Stimulated activated naive CD8-positive, alpha-beta T cell treated with anti-CD3 and anti-CD28 coated beads, Interleukin-15, Interleukin-2, amounts not matched to agents 100 ng/mL and 50 ng/mL, for 24 hours (primary cell): Measurements from ENCODE around the gene SUGCT.
"Not testable (repeated sequence)": the region's sequence is repeated elsewhere in the genome, so short reads cannot be mapped to it uniquely, and the experiment has no call there.

Experiments
- H3K27ac Mint-ChIP-seq: one replicate; pipeline ENCODE4 v1.8.0; 2021; ENCODE audit warnings: mild to moderate bottlenecking, mixed read lengths
- H3K27me3 Mint-ChIP-seq: one replicate; pipeline ENCODE4 v1.8.0; 2021; ENCODE audit warnings: mixed read lengths
- H3K36me3 Mint-ChIP-seq: one replicate; pipeline ENCODE4 v1.8.0; 2021; ENCODE audit warnings: low read depth, mixed read lengths
- H3K4me1 Mint-ChIP-seq: one replicate; pipeline ENCODE4 v1.8.0; 2021; ENCODE audit warnings: low read depth, mixed read lengths
- H3K4me3 Mint-ChIP-seq: one replicate; pipeline ENCODE4 v1.8.0; 2021; ENCODE audit warnings: mild to moderate bottlenecking, mixed read lengths
- H3K9me3 Mint-ChIP-seq: one replicate; pipeline ENCODE4 v1.8.0; 2021; ENCODE audit warnings: mixed read lengths

SUGCT gene

DNA sequence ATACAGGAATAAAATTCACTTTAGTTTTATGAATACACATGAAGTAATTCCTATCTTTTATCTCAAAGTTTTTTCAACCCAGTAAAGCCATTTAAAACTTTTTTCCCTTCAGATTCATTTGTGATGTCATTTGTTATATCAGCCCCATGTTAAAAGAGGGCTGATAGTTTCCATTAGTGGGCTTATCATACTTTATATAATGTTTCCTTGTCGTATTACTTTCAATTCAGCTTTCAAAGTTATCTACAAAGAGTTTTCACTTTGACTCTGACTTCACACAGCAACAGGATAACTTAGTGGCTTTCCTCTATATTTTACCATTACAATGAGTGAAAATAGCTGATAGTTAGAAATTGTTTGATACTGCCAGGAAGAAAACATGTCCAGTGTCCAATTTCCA, 484.8 kb downstream of the SUGCT start:
- H3K4me3 Mint-ChIP-seq = no peak overlapping the region
- H3K36me3 Mint-ChIP-seq = no peaks in the 10 kb centered on the region
- no peak overlapping the region for H3K27ac Mint-ChIP-seq
- no peaks in the 10 kb centered on the region for H3K4me1 Mint-ChIP-seq
- no peaks in the 10 kb centered on the region for H3K27me3 Mint-ChIP-seq
- H3K9me3 Mint-ChIP-seq = no peaks in the 10 kb centered on the region

DNA sequence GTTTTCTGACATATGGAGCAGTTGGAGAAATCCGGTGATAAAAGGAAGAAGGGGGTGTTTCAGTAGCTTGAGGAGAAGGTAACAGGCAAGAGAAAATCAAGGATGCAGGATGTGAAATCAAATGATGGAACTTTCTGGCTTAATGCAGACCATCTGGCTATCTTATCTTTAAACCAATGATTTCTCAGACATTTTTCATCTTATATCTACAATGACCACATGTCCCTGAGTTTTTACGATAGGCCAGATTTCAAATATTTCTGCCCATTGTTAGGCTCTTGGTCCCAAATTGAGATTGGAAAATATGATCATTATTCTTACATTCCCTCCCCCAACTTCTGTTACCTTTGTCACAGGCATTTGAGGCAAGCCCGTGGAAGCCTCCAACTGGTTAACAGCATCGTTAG, 486.8 kb downstream of the SUGCT start:
- Mint-ChIP-seq H3K27me3 (no peaks in the 10 kb centered on the region), H3K36me3 (no peaks in the 10 kb centered on the region), H3K4me3 (no peak overlapping the region), H3K9me3 (peaks cover under 1% of the 10 kb centered on the region), H3K27ac (no peak overlapping the region), H3K4me1 (no peaks in the 10 kb centered on the region)

DNA sequence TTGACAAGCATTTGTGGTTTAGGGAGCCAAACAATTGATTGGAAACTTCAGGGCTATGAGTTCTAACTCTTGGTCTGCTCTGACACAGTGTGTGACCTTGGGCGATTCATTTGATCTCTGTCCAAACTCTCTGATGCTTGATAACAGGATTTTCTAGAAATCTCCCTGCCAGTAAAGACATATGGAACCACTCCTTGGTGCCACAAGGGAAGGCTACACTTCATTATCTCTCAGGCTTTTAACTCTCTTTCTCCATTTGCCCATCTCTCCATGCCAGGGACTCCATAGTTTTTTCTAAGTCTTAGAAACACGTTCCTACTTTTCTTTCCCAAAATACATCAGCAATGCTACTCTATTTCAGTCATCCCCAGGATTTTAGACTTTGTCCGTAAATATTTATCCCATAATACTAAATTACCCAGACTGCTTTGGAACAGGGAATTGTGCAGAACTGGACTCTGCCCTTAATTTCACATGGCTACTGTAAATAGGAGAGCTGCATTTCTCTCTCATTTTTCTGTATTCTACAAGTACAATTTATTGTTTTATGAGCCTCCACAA, 488.2 kb downstream of the SUGCT start:
- H3K9me3 Mint-ChIP-seq = peaks cover 5% of the 10 kb centered on the region
- H3K36me3 Mint-ChIP-seq = no peaks in the 10 kb centered on the region
- no peaks in the 10 kb centered on the region for H3K4me1 Mint-ChIP-seq
- H3K27me3 Mint-ChIP-seq = no peaks in the 10 kb centered on the region
- no peak overlapping the region for H3K27ac Mint-ChIP-seq
- no peak overlapping the region for H3K4me3 Mint-ChIP-seq

DNA sequence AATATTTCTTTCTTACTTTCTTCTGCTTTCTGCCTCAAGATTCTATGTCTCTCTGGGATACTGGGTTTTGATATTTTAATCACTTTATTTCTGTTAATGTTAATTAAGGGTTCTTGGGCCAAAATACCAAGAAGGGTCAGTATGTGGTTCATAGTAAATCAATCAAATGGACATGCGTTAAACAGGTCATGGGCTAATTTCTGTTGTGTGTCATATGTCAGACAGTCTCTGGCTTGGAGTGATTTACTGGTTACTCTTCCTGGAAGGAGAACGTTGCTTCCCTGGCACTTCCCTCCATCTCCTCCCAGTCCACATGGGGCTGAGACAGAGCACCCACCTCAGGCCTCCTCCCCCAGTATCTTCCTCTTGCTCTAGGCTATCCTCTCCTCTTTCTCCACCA, 489.1 kb downstream of the SUGCT start:
- Mint-ChIP-seq H3K27me3 (no peaks in the 10 kb centered on the region), H3K4me1 (no peaks in the 10 kb centered on the region), H3K9me3 (peaks cover 5% of the 10 kb centered on the region), H3K27ac (no peak overlapping the region), H3K4me3 (no peak overlapping the region), H3K36me3 (no peaks in the 10 kb centered on the region)

DNA sequence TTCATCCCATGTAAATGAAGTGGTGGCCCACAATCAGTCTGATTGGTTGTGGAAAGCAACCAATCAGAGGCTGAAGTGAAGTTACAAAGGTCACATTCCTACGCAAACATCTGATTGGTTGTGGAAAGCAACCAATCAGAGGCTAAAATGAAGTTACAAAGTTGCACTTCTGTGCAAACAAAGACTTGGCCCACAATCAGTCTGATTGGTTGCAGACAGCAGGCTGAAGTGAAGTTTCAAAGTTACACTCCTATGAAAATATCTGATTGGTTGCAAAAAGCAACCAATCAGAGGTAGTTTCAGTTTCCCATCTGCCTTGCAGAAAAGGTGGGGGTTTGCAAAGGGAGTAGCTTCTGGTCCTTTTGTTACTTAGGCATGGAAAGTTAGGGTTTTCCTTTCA, 492.6 kb downstream of the SUGCT start:
- not testable (repeated sequence) for H3K4me1 Mint-ChIP-seq, H3K36me3 Mint-ChIP-seq, H3K27me3 Mint-ChIP-seq, H3K27ac Mint-ChIP-seq, H3K9me3 Mint-ChIP-seq, H3K4me3 Mint-ChIP-seq

DNA sequence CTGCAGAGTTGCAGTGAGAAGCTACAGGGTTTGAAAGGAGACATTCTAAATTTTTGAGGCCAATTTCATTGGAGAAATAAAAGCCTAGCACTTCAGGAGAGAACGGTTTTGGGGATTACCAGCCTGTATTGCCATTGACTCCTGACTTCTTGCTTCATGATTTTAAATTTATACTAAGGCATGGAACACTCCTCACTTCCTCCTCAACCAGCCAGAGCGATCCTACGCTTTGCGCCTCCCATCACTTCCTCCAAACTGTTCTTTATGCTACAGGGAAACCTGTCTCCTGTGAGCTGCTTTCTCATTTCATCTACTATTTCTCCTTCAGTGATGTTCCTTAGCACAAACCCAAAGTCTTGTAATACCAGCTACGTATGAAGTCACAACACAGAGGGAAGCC, 495.1 kb downstream of the SUGCT start:
- Mint-ChIP-seq H3K27ac (no peak overlapping the region), H3K4me1 (no peaks in the 10 kb centered on the region)

DNA sequence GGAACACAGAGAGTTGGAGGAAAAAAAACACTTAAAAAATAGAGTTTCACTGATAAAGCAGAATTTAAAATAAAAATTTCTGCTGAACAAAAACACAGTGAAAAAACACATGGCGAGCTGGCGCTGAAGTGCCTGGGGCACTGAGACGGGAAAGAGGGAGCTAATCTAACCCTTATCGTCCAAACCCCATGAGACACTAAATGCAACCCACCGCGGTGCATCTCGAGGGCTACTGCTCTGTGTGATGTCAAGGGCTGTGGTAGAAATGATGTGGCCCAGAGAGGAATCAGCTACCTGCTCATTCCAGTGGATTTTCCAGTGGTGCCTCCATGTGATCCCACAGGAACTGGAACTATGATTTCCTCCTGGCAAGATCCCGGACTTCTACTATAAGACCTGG, 499.3 kb downstream of the SUGCT start:
- H3K4me1 Mint-ChIP-seq = no peaks in the 10 kb centered on the region
- H3K27me3 Mint-ChIP-seq = no peaks in the 10 kb centered on the region
- no peaks in the 10 kb centered on the region for H3K36me3 Mint-ChIP-seq
- no peaks in the 10 kb centered on the region for H3K9me3 Mint-ChIP-seq
- H3K27ac Mint-ChIP-seq = no peak overlapping the region
- H3K4me3 Mint-ChIP-seq = no peak overlapping the region

More for the DNA sequence above, 495.1 kb downstream of the SUGCT start:
- H3K4me3 Mint-ChIP-seq = no peak overlapping the region
- no peaks in the 10 kb centered on the region for H3K36me3 Mint-ChIP-seq
- no peaks in the 10 kb centered on the region for H3K27me3 Mint-ChIP-seq
- H3K9me3 Mint-ChIP-seq = peaks cover 5% of the 10 kb centered on the region

DNA sequence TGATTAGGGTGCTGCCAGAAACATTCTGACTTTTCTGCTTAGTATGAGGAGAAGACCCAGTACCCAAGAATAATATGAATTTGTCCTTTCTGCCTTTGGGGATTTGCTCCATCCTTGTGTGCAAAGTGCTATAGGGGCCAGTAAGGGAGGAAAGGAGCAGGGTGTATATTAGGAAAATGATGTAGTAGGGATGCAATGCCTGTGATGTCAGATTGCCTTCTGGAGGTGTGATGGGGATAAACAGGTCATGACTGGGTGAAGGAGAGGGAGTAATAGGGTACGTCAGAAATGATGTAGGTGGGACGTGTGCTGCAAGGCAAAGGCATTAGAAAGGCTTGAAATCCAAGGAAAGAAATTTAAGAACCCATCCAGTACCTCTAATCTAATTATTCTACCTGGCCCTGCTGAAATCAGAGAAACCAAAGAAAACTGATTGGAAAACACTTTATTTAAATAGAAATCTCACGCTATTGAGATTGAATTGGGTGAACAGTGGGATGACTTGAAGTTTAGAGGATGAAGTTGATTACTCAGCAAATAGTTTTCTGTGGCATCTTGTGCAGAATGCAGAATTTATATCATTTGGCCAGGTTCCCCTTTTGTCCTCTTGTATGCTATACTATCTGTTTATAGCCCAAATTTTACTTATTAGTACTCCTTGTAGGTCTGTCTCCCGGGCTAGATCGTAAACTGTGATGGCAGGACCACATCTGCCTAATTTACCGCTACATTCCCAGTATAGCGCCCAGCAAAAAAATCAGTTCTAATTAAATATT, 503.9 kb downstream of the SUGCT start:
- Mint-ChIP-seq H3K27ac (no peak overlapping the region), H3K27me3 (no peaks in the 10 kb centered on the region), H3K4me1 (no peaks in the 10 kb centered on the region), H3K4me3 (no peak overlapping the region), H3K36me3 (no peaks in the 10 kb centered on the region), H3K9me3 (no peaks in the 10 kb centered on the region)

DNA sequence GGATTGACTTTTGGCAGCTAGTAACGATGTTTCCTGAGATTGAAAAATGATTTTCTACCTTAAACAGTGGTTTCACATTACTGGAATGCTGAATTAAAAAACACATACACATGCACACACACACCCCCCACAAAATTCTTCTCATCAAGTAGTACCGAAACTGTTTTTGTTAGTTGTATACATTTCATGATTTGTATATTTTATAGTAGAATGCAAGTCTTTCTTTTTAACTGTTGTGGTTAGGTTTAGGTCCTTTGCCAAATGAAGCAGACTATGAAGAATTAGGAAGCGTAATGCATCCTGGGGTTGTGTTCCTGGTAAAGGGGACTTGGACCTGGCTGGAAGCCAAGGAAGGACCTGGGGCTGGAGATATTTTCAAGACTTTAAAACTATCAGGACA, 505.8 kb downstream of the SUGCT start:
- Mint-ChIP-seq H3K36me3 (no peaks in the 10 kb centered on the region), H3K27me3 (no peaks in the 10 kb centered on the region), H3K4me3 (no peak overlapping the region), H3K4me1 (peaks cover 7% of the 10 kb centered on the region), H3K9me3 (no peaks in the 10 kb centered on the region), H3K27ac (no peak overlapping the region)

DNA sequence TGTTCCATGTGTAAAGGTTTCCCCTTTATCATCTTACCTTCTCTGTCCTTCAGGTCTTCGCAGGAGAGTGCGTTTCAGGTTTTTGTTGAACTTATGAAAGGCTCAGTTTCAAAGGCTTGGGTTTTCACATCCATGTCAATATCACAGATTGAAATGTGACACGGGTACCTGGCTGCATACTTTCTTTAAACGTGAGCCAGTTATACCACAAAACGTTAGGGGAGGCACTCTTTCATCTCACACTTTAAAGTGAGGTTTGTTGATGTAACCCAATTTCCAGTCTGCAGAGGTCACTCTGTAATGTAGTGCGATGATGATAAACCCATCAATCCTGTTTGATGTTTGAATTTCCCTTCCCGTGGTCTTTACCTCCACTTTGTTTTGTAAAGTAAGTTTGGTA, 506.9 kb downstream of the SUGCT start:
- Mint-ChIP-seq H3K27me3 (no peaks in the 10 kb centered on the region), H3K36me3 (no peaks in the 10 kb centered on the region), H3K4me3 (no peak overlapping the region), H3K27ac (no peak overlapping the region), H3K4me1 (peaks cover 7% of the 10 kb centered on the region), H3K9me3 (no peaks in the 10 kb centered on the region)

DNA sequence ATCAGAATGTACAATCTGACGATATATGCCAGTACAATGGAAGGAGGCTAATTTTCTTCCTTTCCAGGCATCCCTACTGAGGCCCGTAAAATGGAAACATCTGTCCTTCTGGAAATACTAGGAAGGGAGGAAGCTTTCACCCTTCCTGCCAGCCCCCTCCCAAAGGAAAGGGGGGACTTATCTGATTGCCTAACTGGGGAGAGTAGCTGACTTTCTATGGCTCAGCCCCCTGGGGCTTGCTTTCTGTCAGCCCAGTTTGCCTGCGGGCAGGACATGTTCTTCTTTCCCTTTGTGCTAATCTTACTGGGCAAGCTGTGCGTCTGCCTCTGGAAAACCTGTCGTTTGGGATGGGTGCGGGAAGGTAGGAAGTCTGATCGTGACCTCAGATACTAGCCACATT, 508.9 kb downstream of the SUGCT start:
- Mint-ChIP-seq H3K9me3 (no peaks in the 10 kb centered on the region), H3K27me3 (no peaks in the 10 kb centered on the region), H3K36me3 (no peaks in the 10 kb centered on the region), H3K4me1 (peaks cover 7% of the 10 kb centered on the region), H3K27ac (no peak overlapping the region), H3K4me3 (no peak overlapping the region)

DNA sequence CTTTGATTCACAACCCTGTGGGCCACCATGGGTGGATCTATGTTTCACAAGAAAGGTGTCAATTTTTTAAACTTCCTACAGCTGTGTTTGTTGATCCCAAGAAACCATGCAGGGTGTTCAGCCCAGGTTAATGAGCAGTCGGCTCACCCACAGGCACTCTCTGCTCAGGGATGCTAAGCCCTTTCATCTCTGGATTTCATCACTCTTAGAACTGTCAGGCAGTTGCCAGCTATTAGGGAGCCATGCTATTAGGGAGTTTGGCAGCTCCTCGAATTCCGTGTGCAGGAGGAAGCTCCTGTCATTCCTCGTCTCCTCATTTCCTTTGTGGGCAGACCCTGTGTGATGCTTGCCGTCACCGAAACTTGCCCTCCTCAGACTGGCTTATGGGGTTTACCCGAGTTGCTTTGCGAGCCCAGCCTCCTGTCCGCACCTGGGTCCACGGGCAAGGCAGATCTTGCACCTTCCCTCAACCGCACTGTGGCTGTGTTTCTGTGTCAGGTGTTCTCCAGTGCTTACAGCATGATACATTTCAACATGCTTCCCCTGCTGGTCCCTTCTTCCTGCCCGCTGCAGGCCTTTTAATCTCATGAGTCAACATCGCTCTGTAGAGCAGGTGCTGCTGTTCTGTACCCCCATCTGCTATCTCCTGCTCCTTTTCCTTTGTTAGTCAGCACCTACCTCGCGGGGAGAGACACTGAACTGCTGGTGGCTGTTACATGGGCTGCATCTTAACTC, 509.8 kb downstream of the SUGCT start:
- Mint-ChIP-seq H3K4me1 (peaks cover 7% of the 10 kb centered on the region), H3K4me3 (no peak overlapping the region), H3K9me3 (no peaks in the 10 kb centered on the region), H3K27ac (no peak overlapping the region), H3K36me3 (no peaks in the 10 kb centered on the region), H3K27me3 (no peaks in the 10 kb centered on the region)

DNA sequence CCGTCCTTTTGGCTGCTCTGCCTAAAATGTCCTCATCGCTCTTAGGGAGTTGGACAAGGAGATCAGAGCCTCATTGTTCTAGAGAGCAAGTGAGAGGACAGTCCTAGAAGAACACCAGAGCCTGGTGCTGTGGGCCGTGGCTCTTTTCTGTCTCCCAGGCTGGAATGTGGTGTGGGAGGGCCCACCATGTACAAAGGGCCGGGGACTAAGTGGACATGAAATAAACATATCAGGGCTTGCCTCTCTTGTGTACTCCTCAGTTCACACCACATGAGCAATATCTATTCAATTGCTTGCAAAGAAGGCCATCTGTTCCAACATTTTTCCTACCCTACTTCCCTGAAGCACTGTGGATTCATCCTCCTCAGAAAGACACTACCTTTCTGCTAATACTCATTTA, 510.4 kb downstream of the SUGCT start:
- Mint-ChIP-seq H3K36me3 (no peaks in the 10 kb centered on the region), H3K4me3 (no peak overlapping the region), H3K4me1 (peaks cover 7% of the 10 kb centered on the region), H3K27me3 (no peaks in the 10 kb centered on the region), H3K27ac (no peak overlapping the region), H3K9me3 (no peaks in the 10 kb centered on the region)

DNA sequence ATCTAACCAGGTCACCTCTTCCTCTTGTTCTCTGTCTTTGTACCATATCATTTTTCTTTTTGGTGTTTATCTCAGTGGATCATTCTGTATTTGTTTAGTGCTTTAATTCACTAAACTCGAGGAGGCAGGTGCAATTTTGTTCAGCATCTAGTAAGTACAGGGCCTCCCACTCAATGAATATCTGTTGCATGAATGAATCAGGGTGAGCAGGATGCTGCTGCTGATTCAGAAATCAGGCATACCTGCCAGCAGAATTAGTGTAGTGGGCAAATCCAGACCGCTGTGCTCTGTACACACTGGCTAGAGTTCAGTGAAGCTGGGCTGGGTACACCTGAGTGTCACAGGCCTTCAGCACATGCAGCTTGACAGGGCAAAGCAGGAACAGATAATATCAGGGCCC, 511.9 kb downstream of the SUGCT start:
- no peaks in the 10 kb centered on the region for H3K27me3 Mint-ChIP-seq
- H3K4me3 Mint-ChIP-seq = no peak overlapping the region
- H3K9me3 Mint-ChIP-seq = peaks cover 2% of the 10 kb centered on the region
- peaks cover 7% of the 10 kb centered on the region for H3K4me1 Mint-ChIP-seq
- no peaks in the 10 kb centered on the region for H3K36me3 Mint-ChIP-seq
- no peak overlapping the region for H3K27ac Mint-ChIP-seq

DNA sequence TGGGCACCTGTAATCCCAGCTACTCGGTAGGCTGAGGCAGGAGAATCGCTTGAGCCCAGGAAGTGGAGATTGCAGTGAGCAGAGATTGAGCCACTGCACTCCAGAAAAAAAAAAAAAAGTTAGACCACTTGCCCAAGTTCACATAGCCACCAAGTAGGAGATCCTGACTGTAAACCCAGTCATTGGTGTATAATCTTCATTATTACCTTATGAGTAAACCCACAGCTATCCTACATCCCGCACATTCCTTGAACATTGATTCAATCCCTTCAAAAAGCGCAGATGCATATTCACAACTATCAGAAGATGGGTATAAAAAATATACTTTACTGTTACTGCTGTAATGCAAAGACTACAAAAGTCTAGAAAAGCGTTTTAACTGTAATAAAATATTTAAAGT, 512.9 kb downstream of the SUGCT start:
- no peak overlapping the region for H3K4me3 Mint-ChIP-seq
- no peaks in the 10 kb centered on the region for H3K27me3 Mint-ChIP-seq
- H3K36me3 Mint-ChIP-seq = no peaks in the 10 kb centered on the region
- H3K27ac Mint-ChIP-seq = no peak overlapping the region
- peaks cover 7% of the 10 kb centered on the region for H3K4me1 Mint-ChIP-seq
- peaks cover 5% of the 10 kb centered on the region for H3K9me3 Mint-ChIP-seq
